DMS114 treated with DMSO at 0.1 percent for 48 hours (cell line): ENCODE results near the gene COQ6.
"Not testable (repeated sequence)": the region's sequence is repeated elsewhere in the genome, so short reads cannot be mapped to it uniquely, and the experiment has no call there.

Source experiments
- DNase-seq: peaks from one replicate; lab custom pipeline; 2025; ENCODE audit not compliant: unreplicated experiment; lab: John Stamatoyannopoulos, UW

COQ6 gene

GRCh38 chr14:73977896-73978295, 27.8 kb downstream of the COQ6 start:
- no peak for DNase-seq

GRCh38 chr14:73988065-73988464, 38.0 kb downstream of the COQ6 start:
- no peak for DNase-seq

GRCh38 chr14:73988656-73989055, 38.6 kb downstream of the COQ6 start:
- DNase-seq = not testable (repeated sequence)

- no peak for DNase-seq
Measured at GRCh38 chr14:73991092-73991491, 41.0 kb downstream of the COQ6 start.

- DNase-seq = not testable (repeated sequence)
Measured at GRCh38 chr14:73994926-73995325, 44.8 kb downstream of the COQ6 start.

GRCh38 chr14:73995977-73996378, 45.9 kb downstream of the COQ6 start:
- no peak for DNase-seq

- DNase-seq = no peak
Measured at GRCh38 chr14:73996731-73997107, 46.6 kb downstream of the COQ6 start.

GRCh38 chr14:73997108-73997943, 47.2 kb downstream of the COQ6 start:
- DNase-seq = no peak

- DNase-seq = no peak
Measured at GRCh38 chr14:73997944-73998447, 47.9 kb downstream of the COQ6 start.

- no peak for DNase-seq
Measured at GRCh38 chr14:73998726-73999125, 48.6 kb downstream of the COQ6 start.

- not testable (repeated sequence) for DNase-seq
Measured at GRCh38 chr14:74005664-74006063, 55.6 kb downstream of the COQ6 start.

GRCh38 chr14:74008843-74009499, 58.9 kb downstream of the COQ6 start:
- no peak for DNase-seq
